DMS153 treated with DMSO at 0.1 percent for 48 hours (cell line): ENCODE measurements around the gene MLEC.
A peak's percentile ranks its signal among the peaks of the same experiment; 100 is the strongest.
"Not testable (repeated sequence)": the region's sequence is repeated elsewhere in the genome, so short reads cannot be mapped to it uniquely, and the experiment has no call there.

Experiments used
- DNase-seq: peaks from one replicate; lab custom pipeline; 2025; ENCODE audit not compliant: unreplicated experiment; lab: John Stamatoyannopoulos, UW

MLEC gene

GRCh38 chr12:120662879-120663278 is 24.1 kb upstream of the MLEC start:
- no peak for DNase-seq

- no peak for DNase-seq
Observed at GRCh38 chr12:120663741-120664140, 23.2 kb upstream of the MLEC start.

GRCh38 chr12:120666571-120667390 is 20.2 kb upstream of the MLEC start:
- no peak for DNase-seq

- DNase-seq: no peak
Observed at GRCh38 chr12:120668091-120668867, 18.7 kb upstream of the MLEC start.

- no peak for DNase-seq
Observed at GRCh38 chr12:120668868-120669840, 17.8 kb upstream of the MLEC start.

GRCh38 chr12:120670237-120670636 is 16.7 kb upstream of the MLEC start:
- DNase-seq: not testable (repeated sequence)

GRCh38 chr12:120670667-120671066 is 16.3 kb upstream of the MLEC start:
- no peak for DNase-seq

GRCh38 chr12:120674097-120674636 is 12.8 kb upstream of the MLEC start:
- no peak for DNase-seq

- DNase-seq: no peak
Observed at GRCh38 chr12:120677765-120678473, 9.0 kb upstream of the MLEC start.

- DNase-seq: no peak
Observed at GRCh38 chr12:120678572-120678971, 8.4 kb upstream of the MLEC start.

- no peak for DNase-seq
Observed at GRCh38 chr12:120680165-120680738, 6.7 kb upstream of the MLEC start.

GRCh38 chr12:120684523-120684932 is 2.4 kb upstream of the MLEC start:
- DNase-seq: no peak

- DNase-seq: no peak
Observed at GRCh38 chr12:120685522-120685921, 1.4 kb upstream of the MLEC start.

- DNase-seq: peak; percentile 95
Observed at GRCh38 chr12:120686151-120686689, 729 bp upstream of the MLEC start.

- DNase-seq: no peak
Observed at GRCh38 chr12:120687578-120688289, 785 bp downstream of the MLEC start.

- DNase-seq: no peak
Observed at GRCh38 chr12:120688527-120689071, 1.6 kb downstream of the MLEC start.

- DNase-seq: no peak
Observed at GRCh38 chr12:120689397-120690082, 2.6 kb downstream of the MLEC start.

- DNase-seq: no peak
Observed at GRCh38 chr12:120690083-120690450, 3.1 kb downstream of the MLEC start.
